DMS79 treated with DMSO at 0.1 percent for 48 hours (cell line): ENCODE data around the gene NME5.
A peak's percentile ranks its signal among the peaks of the same experiment; 100 is the strongest.
"Not testable (repeated sequence)": the region's sequence is repeated elsewhere in the genome, so short reads cannot be mapped to it uniquely, and the experiment has no call there.

Experiments used
- DNase-seq: peaks from one replicate; lab custom pipeline; 2025; lab: John Stamatoyannopoulos, UW

NME5 gene

GRCh38 chr5:138078006-138078643, 61.1 kb downstream of the NME5 start:
- DNase-seq = no peak

- DNase-seq = peak; percentile 48
Observed at GRCh38 chr5:138077064-138077696, 62.0 kb downstream of the NME5 start.

- DNase-seq = not testable (repeated sequence)
Observed at GRCh38 chr5:138070026-138070425, 69.2 kb downstream of the NME5 start.

GRCh38 chr5:138068742-138069600, 70.3 kb downstream of the NME5 start:
- peak; percentile 2 for DNase-seq

- no peak for DNase-seq
Observed at GRCh38 chr5:138067945-138068344, 71.3 kb downstream of the NME5 start.
